Retinal pigment epithelial cell (primary cell): ENCODE measurements around the gene ST6GALNAC1.

Experiments
- DNase-seq: peaks from one replicate; pipeline ENCODE4 v3.0.0-alpha.2; 2010; ENCODE audit warnings: low read depth
- H3K4me3 ChIP-seq: 2 replicates; pipeline ENCODE4 v1.5.1; 2011; ENCODE audit warnings: mild to moderate bottlenecking, low read length, control low read depth, moderate library complexity
- TF ChIP-seq, protein P1 (sequence below): conservative IDR thresholded peaks from 2 replicates; pipeline ENCODE4 v1.5.1; 2011; ENCODE audit warnings: low read depth, low read length, control low read depth, inconsistent platforms

Gene ST6GALNAC1

GRCh38 chr17:76683011-76683755 is 39.6 kb upstream of the ST6GALNAC1 start:
- TF ChIP-seq, protein P1, sequence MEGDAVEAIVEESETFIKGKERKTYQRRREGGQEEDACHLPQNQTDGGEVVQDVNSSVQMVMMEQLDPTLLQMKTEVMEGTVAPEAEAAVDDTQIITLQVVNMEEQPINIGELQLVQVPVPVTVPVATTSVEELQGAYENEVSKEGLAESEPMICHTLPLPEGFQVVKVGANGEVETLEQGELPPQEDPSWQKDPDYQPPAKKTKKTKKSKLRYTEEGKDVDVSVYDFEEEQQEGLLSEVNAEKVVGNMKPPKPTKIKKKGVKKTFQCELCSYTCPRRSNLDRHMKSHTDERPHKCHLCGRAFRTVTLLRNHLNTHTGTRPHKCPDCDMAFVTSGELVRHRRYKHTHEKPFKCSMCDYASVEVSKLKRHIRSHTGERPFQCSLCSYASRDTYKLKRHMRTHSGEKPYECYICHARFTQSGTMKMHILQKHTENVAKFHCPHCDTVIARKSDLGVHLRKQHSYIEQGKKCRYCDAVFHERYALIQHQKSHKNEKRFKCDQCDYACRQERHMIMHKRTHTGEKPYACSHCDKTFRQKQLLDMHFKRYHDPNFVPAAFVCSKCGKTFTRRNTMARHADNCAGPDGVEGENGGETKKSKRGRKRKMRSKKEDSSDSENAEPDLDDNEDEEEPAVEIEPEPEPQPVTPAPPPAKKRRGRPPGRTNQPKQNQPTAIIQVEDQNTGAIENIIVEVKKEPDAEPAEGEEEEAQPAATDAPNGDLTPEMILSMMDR, result peak; percentile 57
- no peak for DNase-seq
- no peak overlapping the region for H3K4me3 ChIP-seq

- TF ChIP-seq, protein P1, result no peak
- H3K4me3 ChIP-seq, result no peak overlapping the region
- no peak for DNase-seq
Observed at GRCh38 chr17:76682296-76682695, 38.7 kb upstream of the ST6GALNAC1 start.

GRCh38 chr17:76681222-76682137 is 37.9 kb upstream of the ST6GALNAC1 start:
- TF ChIP-seq, protein P1, result peak; percentile 92
- no peak overlapping the region for H3K4me3 ChIP-seq
- no peak for DNase-seq

DNA sequence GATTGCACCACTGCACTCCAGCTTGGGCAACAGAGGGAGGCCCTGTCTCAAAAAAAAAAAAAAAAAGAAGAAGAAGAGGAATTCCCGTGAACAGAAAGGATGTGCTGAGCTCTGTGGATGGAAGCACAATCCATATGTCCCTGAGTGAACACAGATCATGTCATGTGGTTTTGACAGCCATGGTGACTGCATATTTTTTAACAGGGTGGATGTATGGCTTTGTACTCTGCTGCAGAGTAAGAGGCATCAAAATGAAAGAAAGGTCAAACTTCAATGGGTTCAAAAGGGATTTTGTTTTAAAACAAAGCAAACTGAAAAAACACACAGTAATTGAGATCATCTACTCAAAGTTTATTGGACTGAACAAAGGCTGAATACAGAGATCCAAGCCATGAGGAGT is 35.7 kb upstream of the ST6GALNAC1 start:
- TF ChIP-seq, protein P1, result no peak
- H3K4me3 ChIP-seq, result no peak overlapping the region
- no peak for DNase-seq

- DNase-seq, result no peak
- no peak overlapping the region for H3K4me3 ChIP-seq
Observed at GRCh38 chr17:76678330-76678729, 34.8 kb upstream of the ST6GALNAC1 start.

GRCh38 chr17:76677406-76677805 is 33.8 kb upstream of the ST6GALNAC1 start:
- TF ChIP-seq, protein P1, result no peak
- no peak for DNase-seq
- H3K4me3 ChIP-seq, result no peak overlapping the region

More at GRCh38 chr17:76678330-76678729, 34.8 kb upstream of the ST6GALNAC1 start:
- TF ChIP-seq, protein P1, result no peak
